ENCODE data around the gene GPR161.

Gene GPR161

GRCh38 chr1:168091063-168091462, 45.7 kb downstream of the GPR161 start:
- Histone ChIP-seq H3K27me3 (ENCODE audit: insufficient read depth, low read length) (no peaks in the 10 kb centered on the region), H3K27ac (ENCODE audit: low read length) (no peak overlapping the region), H3K9me3 (ENCODE audit: insufficient read depth, low read depth, low read length) (no peaks in the 10 kb centered on the region), H3K4me3 (ENCODE audit: low read length) (no peak overlapping the region), H3K9ac (ENCODE audit: low read depth, low read length) (no peak overlapping the region), H3K36me3 (ENCODE audit: insufficient read depth, low read depth, low read length) (peaks cover 23% of the 10 kb centered on the region), H3K4me1 (ENCODE audit: insufficient read depth, low read length) (no peaks in the 10 kb centered on the region)

GRCh38 chr1:168090395-168090794, 46.3 kb downstream of the GPR161 start:
- Histone ChIP-seq H3K27me3 (ENCODE audit: insufficient read depth, low read length) (no peaks in the 10 kb centered on the region), H3K27ac (ENCODE audit: low read length) (no peak overlapping the region), H3K4me3 (ENCODE audit: low read length) (no peak overlapping the region), H3K9me3 (ENCODE audit: insufficient read depth, low read depth, low read length) (no peaks in the 10 kb centered on the region), H3K4me1 (ENCODE audit: insufficient read depth, low read length) (no peaks in the 10 kb centered on the region), H3K36me3 (ENCODE audit: insufficient read depth, low read depth, low read length) (peaks cover 27% of the 10 kb centered on the region), H3K9ac (ENCODE audit: low read depth, low read length) (no peak overlapping the region)

- Histone ChIP-seq H3K27me3 (ENCODE audit: insufficient read depth, low read length) (no peaks in the 10 kb centered on the region), H3K4me3 (ENCODE audit: low read length) (no peak overlapping the region), H3K9ac (ENCODE audit: low read depth, low read length) (no peak overlapping the region), H3K9me3 (ENCODE audit: insufficient read depth, low read depth, low read length) (no peaks in the 10 kb centered on the region), H3K4me1 (ENCODE audit: insufficient read depth, low read length) (no peaks in the 10 kb centered on the region), H3K36me3 (ENCODE audit: insufficient read depth, low read depth, low read length) (peaks cover 29% of the 10 kb centered on the region), H3K27ac (ENCODE audit: low read length) (no peak overlapping the region)
Observed at GRCh38 chr1:168089979-168090337, 46.8 kb downstream of the GPR161 start.

GRCh38 chr1:168089326-168089978, 47.3 kb downstream of the GPR161 start:
- no peak overlapping the region for H3K9ac ChIP-seq (ENCODE audit: low read depth, low read length)

GRCh38 chr1:168088511-168089325, 48.0 kb downstream of the GPR161 start:
- H3K36me3 ChIP-seq (ENCODE audit: insufficient read depth, low read depth, low read length), result peaks cover 40% of the 10 kb centered on the region
- H3K9me3 ChIP-seq (ENCODE audit: insufficient read depth, low read depth, low read length), result no peaks in the 10 kb centered on the region
- H3K4me1 ChIP-seq (ENCODE audit: insufficient read depth, low read length), result no peaks in the 10 kb centered on the region
- H3K9ac ChIP-seq (ENCODE audit: low read depth, low read length), result no peak overlapping the region
- no peaks in the 10 kb centered on the region for H3K27me3 ChIP-seq (ENCODE audit: insufficient read depth, low read length)
- no peak overlapping the region for H3K27ac ChIP-seq (ENCODE audit: low read length)
- H3K4me3 ChIP-seq (ENCODE audit: low read length), result no peak overlapping the region

More at GRCh38 chr1:168089326-168089978, 47.3 kb downstream of the GPR161 start:
- Histone ChIP-seq H3K4me1 (ENCODE audit: insufficient read depth, low read length) (no peaks in the 10 kb centered on the region), H3K36me3 (ENCODE audit: insufficient read depth, low read depth, low read length) (peaks cover 33% of the 10 kb centered on the region), H3K4me3 (ENCODE audit: low read length) (no peak overlapping the region), H3K27me3 (ENCODE audit: insufficient read depth, low read length) (no peaks in the 10 kb centered on the region), H3K9me3 (ENCODE audit: insufficient read depth, low read depth, low read length) (no peaks in the 10 kb centered on the region), H3K27ac (ENCODE audit: low read length) (no peak overlapping the region)

- Histone ChIP-seq H3K27me3 (ENCODE audit: insufficient read depth, low read length) (no peaks in the 10 kb centered on the region), H3K4me1 (ENCODE audit: insufficient read depth, low read length) (no peaks in the 10 kb centered on the region), H3K9me3 (ENCODE audit: insufficient read depth, low read depth, low read length) (no peaks in the 10 kb centered on the region), H3K27ac (ENCODE audit: low read length) (no peak overlapping the region), H3K36me3 (ENCODE audit: insufficient read depth, low read depth, low read length) (peaks cover 41% of the 10 kb centered on the region), H3K9ac (ENCODE audit: low read depth, low read length) (no peak overlapping the region), H3K4me3 (ENCODE audit: low read length) (no peak overlapping the region)
Observed at GRCh38 chr1:168087696-168088095, 49.0 kb downstream of the GPR161 start.

- H3K27ac ChIP-seq (ENCODE audit: low read length), result no peak overlapping the region
- no peaks in the 10 kb centered on the region for H3K27me3 ChIP-seq (ENCODE audit: insufficient read depth, low read length)
- no peaks in the 10 kb centered on the region for H3K9me3 ChIP-seq (ENCODE audit: insufficient read depth, low read depth, low read length)
- peaks cover 41% of the 10 kb centered on the region for H3K36me3 ChIP-seq (ENCODE audit: insufficient read depth, low read depth, low read length)
- H3K9ac ChIP-seq (ENCODE audit: low read depth, low read length), result no peak overlapping the region
- no peak overlapping the region for H3K4me3 ChIP-seq (ENCODE audit: low read length)
- no peaks in the 10 kb centered on the region for H3K4me1 ChIP-seq (ENCODE audit: insufficient read depth, low read length)
Observed at GRCh38 chr1:168086438-168086837, 50.3 kb downstream of the GPR161 start.

GRCh38 chr1:168085401-168085872, 51.3 kb downstream of the GPR161 start:
- Histone ChIP-seq H3K4me3 (ENCODE audit: low read length) (no peak overlapping the region), H3K27me3 (ENCODE audit: insufficient read depth, low read length) (no peaks in the 10 kb centered on the region), H3K4me1 (ENCODE audit: insufficient read depth, low read length) (no peaks in the 10 kb centered on the region), H3K9ac (ENCODE audit: low read depth, low read length) (no peak overlapping the region), H3K27ac (ENCODE audit: low read length) (no peak overlapping the region), H3K36me3 (ENCODE audit: insufficient read depth, low read depth, low read length) (peaks cover 41% of the 10 kb centered on the region), H3K9me3 (ENCODE audit: insufficient read depth, low read depth, low read length) (no peaks in the 10 kb centered on the region)

GRCh38 chr1:168084396-168085231, 52.1 kb downstream of the GPR161 start:
- Histone ChIP-seq H3K4me3 (ENCODE audit: low read length) (no peak overlapping the region), H3K4me1 (ENCODE audit: insufficient read depth, low read length) (no peaks in the 10 kb centered on the region), H3K36me3 (ENCODE audit: insufficient read depth, low read depth, low read length) (peaks cover 35% of the 10 kb centered on the region), H3K27me3 (ENCODE audit: insufficient read depth, low read length) (no peaks in the 10 kb centered on the region), H3K9ac (ENCODE audit: low read depth, low read length) (no peak overlapping the region), H3K27ac (ENCODE audit: low read length) (no peak overlapping the region), H3K9me3 (ENCODE audit: insufficient read depth, low read depth, low read length) (no peaks in the 10 kb centered on the region)

GRCh38 chr1:168083456-168084325, 53.0 kb downstream of the GPR161 start:
- peaks cover 33% of the 10 kb centered on the region for H3K36me3 ChIP-seq (ENCODE audit: insufficient read depth, low read depth, low read length)
- H3K4me3 ChIP-seq (ENCODE audit: low read length), result no peak overlapping the region
- no peak overlapping the region for H3K9ac ChIP-seq (ENCODE audit: low read depth, low read length)

More at GRCh38 chr1:168083456-168084325, 53.0 kb downstream of the GPR161 start:
- Histone ChIP-seq H3K27me3 (ENCODE audit: insufficient read depth, low read length) (no peaks in the 10 kb centered on the region), H3K27ac (ENCODE audit: low read length) (no peak overlapping the region), H3K9me3 (ENCODE audit: insufficient read depth, low read depth, low read length) (no peaks in the 10 kb centered on the region), H3K4me1 (ENCODE audit: insufficient read depth, low read length) (no peaks in the 10 kb centered on the region)

Measured in iPS-20b (cell line).